Renal cortical epithelial cell (primary cell): ENCODE data around the gene BRF1. TPM values are rescaled to one million over a fixed set of nuclear protein-coding genes. Genes with fewer than 3 reads are reported as not detected.

Experiments used
- DNase-seq: peaks from one replicate; pipeline ENCODE4 v3.0.0-alpha.2; 2011; ENCODE audit warnings: low read depth
- total RNA-seq: library from RNA; depleted of rRNA; stranded (reverse); fragments of >200 nt; gene quantifications from 2 replicates; pipeline ENCODE4 v1.2.3, GENCODE V29; 2014

BRF1 gene
- total RNA-seq, 1 donor from 2014 or later: 47.9 TPM

GRCh38 chr14:105267820-105268548 lies 32.8 kb downstream of the BRF1 start:
- no peak for DNase-seq

GRCh38 chr14:105261781-105262180 lies 39.0 kb downstream of the BRF1 start:
- DNase-seq: no peak

GRCh38 chr14:105260959-105261358 lies 39.8 kb downstream of the BRF1 start:
- DNase-seq: no peak

GRCh38 chr14:105258846-105259245 lies 42.0 kb downstream of the BRF1 start:
- no peak for DNase-seq

- DNase-seq: no peak
Measured at GRCh38 chr14:105257464-105257863, 43.3 kb downstream of the BRF1 start.

GRCh38 chr14:105256292-105256960 lies 44.4 kb downstream of the BRF1 start:
- DNase-seq: no peak

GRCh38 chr14:105255021-105255507 lies 45.7 kb downstream of the BRF1 start:
- DNase-seq: peak; percentile 19

GRCh38 chr14:105253329-105253682 lies 47.5 kb downstream of the BRF1 start:
- DNase-seq: no peak

GRCh38 chr14:105252552-105253328 lies 48.1 kb downstream of the BRF1 start:
- DNase-seq: no peak

GRCh38 chr14:105251920-105252319 lies 48.9 kb downstream of the BRF1 start:
- DNase-seq: no peak

- no peak for DNase-seq
Measured at GRCh38 chr14:105250986-105251385, 49.8 kb downstream of the BRF1 start.

- no peak for DNase-seq
Measured at GRCh38 chr14:105250008-105250366, 50.8 kb downstream of the BRF1 start.

GRCh38 chr14:105249182-105250007 lies 51.4 kb downstream of the BRF1 start:
- DNase-seq: no peak

GRCh38 chr14:105248368-105249181 lies 52.2 kb downstream of the BRF1 start, which contains the start of gene BTBD6:
Gene BTBD6, plus strand, starts transcription at chr14:105248533. Its CDS starts 179 bp downstream, at chr14:105248712.
- DNase-seq: peak; percentile 57

- no peak for DNase-seq
Measured at GRCh38 chr14:105247715-105248367, 53.0 kb downstream of the BRF1 start.

- DNase-seq: no peak
Measured at GRCh38 chr14:105247026-105247425, 53.8 kb downstream of the BRF1 start.

- no peak for DNase-seq
Measured at GRCh38 chr14:105244334-105244733, 56.5 kb downstream of the BRF1 start.

- no peak for DNase-seq
Measured at GRCh38 chr14:105241641-105242040, 59.2 kb downstream of the BRF1 start.

- no peak for DNase-seq
Measured at GRCh38 chr14:105240811-105241576, 59.8 kb downstream of the BRF1 start.
